BLaER1 (cell line): ENCODE results near the gene ZNF146.
A peak's percentile ranks its signal among the peaks of the same experiment; 100 is the strongest.
"Not testable (repeated sequence)": the region's sequence is repeated elsewhere in the genome, so short reads cannot be mapped to it uniquely, and the experiment has no call there.

Source experiments
- H3K27ac ChIP-seq: shearing (Covaris generic); formaldehyde crosslinking; 2 replicates; pipeline ENCODE4 v1.8.1; 2022
- H3K27me3 ChIP-seq: shearing (Covaris generic); formaldehyde crosslinking; 2 replicates; pipeline ENCODE4 v1.8.1; 2022
- H3K36me3 ChIP-seq: shearing (Covaris generic); formaldehyde crosslinking; 2 replicates; pipeline ENCODE4 v1.8.1; 2022
- H3K4me1 ChIP-seq: shearing (Covaris generic); formaldehyde crosslinking; 2 replicates; pipeline ENCODE4 v1.8.1; 2022
- H3K4me2 ChIP-seq: shearing (Covaris generic); formaldehyde crosslinking; 2 replicates; pipeline ENCODE4 v1.8.1; 2022
- H3K4me3 ChIP-seq: shearing (Covaris generic); formaldehyde crosslinking; 2 replicates; pipeline ENCODE4 v1.8.1; 2022
- H3K9ac ChIP-seq: shearing (Covaris generic); formaldehyde crosslinking; 2 replicates; pipeline ENCODE4 v1.8.1; 2022
- H3K9me3 ChIP-seq: shearing (Covaris generic); formaldehyde crosslinking; 2 replicates; pipeline ENCODE4 v1.8.1; 2022
- H4K20me1 ChIP-seq: shearing (Covaris generic); formaldehyde crosslinking; 2 replicates; pipeline ENCODE4 v1.8.1; 2022
- Cebpa-rat ChIP-seq: shearing (Covaris generic); IDR thresholded peaks from 2 replicates; pipeline ENCODE4 v1.8.1; 2022

The ZNF146 gene

DNA sequence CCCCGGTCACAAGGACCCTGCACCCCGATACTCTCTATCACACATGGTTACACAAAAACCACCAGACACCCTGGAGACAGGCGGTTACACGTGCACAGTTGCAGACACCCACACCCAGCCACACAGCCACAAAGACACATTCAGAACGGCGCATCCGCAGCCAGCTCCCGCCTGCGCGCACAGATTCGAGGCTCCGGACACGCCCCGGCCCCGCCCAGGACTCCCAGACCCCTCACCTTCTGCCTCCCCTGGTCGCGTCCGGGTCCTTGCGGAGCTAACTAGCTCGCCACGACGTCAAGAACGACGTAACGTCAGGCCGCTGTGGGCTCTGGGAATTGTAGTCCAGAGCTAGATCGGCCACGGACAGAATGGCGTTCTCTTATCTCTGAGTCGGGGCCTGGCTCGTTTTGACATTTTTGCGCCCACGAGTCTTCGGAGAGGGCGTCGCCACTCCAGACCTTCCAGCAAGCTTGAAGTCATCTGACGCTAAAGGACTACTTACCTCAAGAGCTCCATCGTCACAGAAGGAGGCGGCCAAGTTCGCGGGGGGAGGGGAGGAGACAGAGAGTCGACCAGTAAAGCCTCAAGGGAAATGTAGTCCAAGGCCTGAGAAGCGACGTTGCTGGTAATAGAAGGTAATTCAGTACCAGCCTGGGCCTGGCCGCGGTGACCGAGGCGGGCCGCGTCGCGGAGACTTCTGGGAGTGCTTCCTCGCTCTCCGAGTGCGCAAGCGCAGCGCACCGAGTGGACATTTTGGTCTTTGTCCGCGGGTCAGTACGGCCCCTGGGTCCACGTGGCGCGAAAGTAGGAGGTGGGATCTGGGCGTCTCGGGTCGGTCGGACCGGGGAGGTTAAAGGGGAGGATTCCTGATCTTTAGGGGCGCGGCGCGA lies at the start of gene ZNF146, which contains the start of gene ZNF565:
Gene ZNF146 (plus strand): TSS at position 721 of the 890 bp plus-strand sequence. CDS start 21,335 bp downstream, outside the sequence.
Gene ZNF565 (minus strand): TSS at position 280 of the 890 bp plus-strand sequence. CDS start 12,680 bp downstream, outside the sequence.
- no peak for TF ChIP-seq Cebpa-rat
- Histone ChIP-seq H3K4me2 (peak within 1 kb of the TSS; percentile 94), H3K27me3 (no peaks in the 10 kb centered on the region), H3K4me3 (peak within 1 kb of the TSS; percentile 81), H3K36me3 (peaks cover 30% of the 10 kb centered on the region), H3K9me3 (no peaks in the 10 kb centered on the region; the same call in 1 of the 2 replicates), H3K9ac (peak within 1 kb of the TSS; percentile 98), H3K4me1 (peaks cover 44% of the 10 kb centered on the region), H4K20me1 (peaks cover 41% of the 10 kb centered on the region), H3K27ac (peak within 1 kb of the TSS; percentile 99)

DNA sequence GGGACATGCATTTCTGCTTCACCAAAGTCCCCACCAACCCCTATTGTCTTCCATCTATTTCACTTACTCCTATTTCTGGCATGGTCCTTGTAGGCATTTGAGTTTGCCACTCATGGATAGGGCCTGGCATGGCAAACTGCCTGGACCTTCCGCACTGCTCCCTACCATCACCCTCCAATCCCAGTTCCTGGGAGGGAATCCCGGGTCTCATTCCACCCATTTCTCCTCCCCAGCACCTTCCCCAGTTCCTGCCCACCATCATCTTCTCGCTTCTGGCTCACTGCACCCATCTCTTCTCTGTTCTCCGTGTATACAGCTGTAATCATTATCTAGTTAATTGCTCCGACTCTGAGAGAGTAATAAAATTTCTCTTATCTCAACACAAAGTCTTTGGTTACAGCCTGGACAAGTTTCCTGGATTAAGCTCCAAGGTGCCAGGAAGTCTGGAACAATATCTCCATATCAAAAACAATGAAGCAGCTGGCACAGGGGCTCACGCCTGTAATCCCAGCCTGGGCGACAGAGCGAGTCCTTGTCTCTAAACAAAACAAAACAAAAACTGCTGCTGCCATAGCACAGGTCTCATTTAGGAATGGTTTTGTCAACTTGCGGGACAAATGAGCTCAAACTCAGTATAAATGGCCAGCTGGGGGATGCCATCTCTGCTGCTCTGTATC lies 45.7 kb upstream of the ZNF146 start:
- Histone ChIP-seq H3K4me2 (no peak overlapping the region), H3K27ac (no peak overlapping the region), H3K4me1 (peaks cover 9% of the 10 kb centered on the region), H3K27me3 (no peaks in the 10 kb centered on the region), H3K9me3 (no peaks in the 10 kb centered on the region), H4K20me1 (no peaks in the 10 kb centered on the region), H3K36me3 (peaks cover 21% of the 10 kb centered on the region), H3K9ac (no peak overlapping the region), H3K4me3 (no peak overlapping the region)
- no peak for TF ChIP-seq Cebpa-rat

DNA sequence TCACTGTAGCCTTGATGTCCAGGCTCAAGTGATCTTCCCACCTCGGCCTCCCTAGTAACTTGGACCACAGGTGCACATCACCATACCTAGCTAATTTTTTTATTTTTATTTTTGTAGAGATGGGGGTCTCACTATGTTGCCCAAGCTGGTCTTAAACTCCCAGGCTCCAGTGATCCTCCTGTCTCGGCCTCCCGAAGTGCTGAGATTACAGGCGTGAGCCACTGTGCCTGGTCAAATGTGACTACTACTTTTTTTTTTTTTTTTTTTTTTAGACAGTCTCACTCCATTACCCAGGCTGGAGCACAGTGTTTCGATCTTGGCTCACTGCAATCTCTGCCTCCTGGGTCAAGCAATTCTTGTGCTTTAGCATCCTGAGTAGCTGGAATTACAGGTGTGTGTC lies 42.1 kb upstream of the ZNF146 start:
- Histone ChIP-seq H3K4me1 (peaks cover 9% of the 10 kb centered on the region), H4K20me1 (no peaks in the 10 kb centered on the region), H3K4me3 (no peak overlapping the region), H3K9me3 (no peaks in the 10 kb centered on the region), H3K36me3 (no peaks in the 10 kb centered on the region), H3K27ac (no peak overlapping the region), H3K4me2 (no peak overlapping the region), H3K9ac (no peak overlapping the region), H3K27me3 (no peaks in the 10 kb centered on the region)
- no peak for TF ChIP-seq Cebpa-rat

GRCh38 chr19:36173846-36174245 lies 41.1 kb upstream of the ZNF146 start:
- not testable (repeated sequence) for H4K20me1 ChIP-seq, H3K27ac ChIP-seq, H3K9ac ChIP-seq, H3K36me3 ChIP-seq, H3K27me3 ChIP-seq, H3K9me3 ChIP-seq, H3K4me1 ChIP-seq, H3K4me3 ChIP-seq, H3K4me2 ChIP-seq

- not testable (repeated sequence) for H3K9ac ChIP-seq, H3K4me3 ChIP-seq, H3K9me3 ChIP-seq, H3K4me1 ChIP-seq, H3K4me2 ChIP-seq, H3K27ac ChIP-seq, H4K20me1 ChIP-seq, H3K27me3 ChIP-seq
- H3K36me3 ChIP-seq, result peaks cover 13% of the 10 kb centered on the region
These were observed 35.8 kb upstream of the ZNF146 start for GRCh38 chr19:36179077-36179476.

GRCh38 chr19:36182612-36183244 lies 32.2 kb upstream of the ZNF146 start:
- no peak overlapping the region for H3K4me2 ChIP-seq
- peaks cover 13% of the 10 kb centered on the region for H3K36me3 ChIP-seq
- H4K20me1 ChIP-seq, result no peaks in the 10 kb centered on the region
- no peak overlapping the region for H3K9ac ChIP-seq
- no peaks in the 10 kb centered on the region for H3K27me3 ChIP-seq
- H3K27ac ChIP-seq, result no peak overlapping the region
- no peaks in the 10 kb centered on the region for H3K4me1 ChIP-seq
- TF ChIP-seq Cebpa-rat, result no peak
- H3K9me3 ChIP-seq, result no peaks in the 10 kb centered on the region
- H3K4me3 ChIP-seq, result no peak overlapping the region

- Histone ChIP-seq H3K9ac (no peak overlapping the region), H3K9me3 (no peaks in the 10 kb centered on the region), H3K36me3 (peaks cover 13% of the 10 kb centered on the region), H4K20me1 (no peaks in the 10 kb centered on the region), H3K4me3 (no peak overlapping the region), H3K27me3 (no peaks in the 10 kb centered on the region), H3K4me2 (no peak overlapping the region), H3K27ac (no peak overlapping the region), H3K4me1 (no peaks in the 10 kb centered on the region)
- TF ChIP-seq Cebpa-rat, result no peak
These were observed 31.7 kb upstream of the ZNF146 start for GRCh38 chr19:36183245-36183628.

DNA sequence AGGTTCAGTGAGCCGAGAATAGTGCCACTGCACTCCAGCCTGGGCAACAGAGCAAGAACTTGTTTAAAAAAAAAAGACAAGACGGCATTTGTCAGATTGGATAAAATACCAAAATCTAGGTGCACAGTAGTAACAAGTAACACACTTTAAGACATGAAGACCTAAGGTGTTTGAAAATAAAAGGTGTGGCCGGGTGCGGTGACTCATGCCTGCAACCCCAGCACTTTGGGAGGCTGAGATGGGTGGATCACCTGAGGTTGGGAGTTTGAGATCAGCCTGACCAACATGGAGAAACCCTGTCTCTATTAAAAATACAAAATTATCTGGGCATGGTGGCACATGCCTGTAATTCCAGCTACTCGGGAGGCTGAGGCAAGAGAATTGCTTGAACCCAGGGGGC lies 28.2 kb upstream of the ZNF146 start:
- H3K4me3 ChIP-seq, H3K9me3 ChIP-seq, H3K4me1 ChIP-seq, H3K27me3 ChIP-seq, H3K27ac ChIP-seq, H3K4me2 ChIP-seq, H3K9ac ChIP-seq, H4K20me1 ChIP-seq: not testable (repeated sequence)
- H3K36me3 ChIP-seq, result peaks cover 13% of the 10 kb centered on the region

- TF ChIP-seq Cebpa-rat, result no peak
- Histone ChIP-seq H3K4me2 (peak overlapping the region; percentile 37), H3K9me3 (no peaks in the 10 kb centered on the region), H3K27ac (0 out of 2 replicates have a peak overlapping the region, but pooled peaks have one; percentile 30), H4K20me1 (no peaks in the 10 kb centered on the region), H3K27me3 (no peaks in the 10 kb centered on the region), H3K4me3 (no peak overlapping the region), H3K9ac (no peak overlapping the region), H3K4me1 (peaks cover 10% of the 10 kb centered on the region), H3K36me3 (peaks cover 17% of the 10 kb centered on the region)
These were observed 18.7 kb upstream of the ZNF146 start for GRCh38 chr19:36196249-36196648.

DNA sequence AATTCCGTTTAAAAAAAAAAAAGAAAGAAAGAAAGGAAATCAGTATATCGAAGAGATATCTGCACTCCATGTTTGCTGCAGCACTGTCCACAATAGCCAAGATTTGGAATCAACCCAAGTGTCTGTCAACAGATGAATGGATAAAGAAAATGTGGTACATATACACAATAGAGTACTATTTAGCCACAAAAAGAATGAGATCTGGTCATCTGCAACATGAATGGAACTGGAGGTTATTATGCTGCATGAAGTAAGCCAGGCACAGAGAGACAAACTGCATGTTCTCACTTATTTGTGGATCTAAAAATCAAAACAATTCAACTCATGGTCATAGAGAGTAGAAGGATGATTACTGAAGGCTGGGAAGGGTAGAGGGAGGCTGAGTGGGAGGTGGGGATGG lies 16.8 kb upstream of the ZNF146 start:
- H3K4me3 ChIP-seq, result no peak overlapping the region
- no peaks in the 10 kb centered on the region for H4K20me1 ChIP-seq
- no peak overlapping the region for H3K27ac ChIP-seq
- no peaks in the 10 kb centered on the region for H3K27me3 ChIP-seq
- H3K9me3 ChIP-seq, result no peaks in the 10 kb centered on the region
- H3K36me3 ChIP-seq, result peaks cover 17% of the 10 kb centered on the region
- no peak for TF ChIP-seq Cebpa-rat
- H3K4me2 ChIP-seq, result no peak overlapping the region
- H3K4me1 ChIP-seq, result peaks cover 10% of the 10 kb centered on the region
- no peak overlapping the region for H3K9ac ChIP-seq
